Measurements from ENCODE around the gene ALCAM.

- TF ChIP-seq, protein P1, sequence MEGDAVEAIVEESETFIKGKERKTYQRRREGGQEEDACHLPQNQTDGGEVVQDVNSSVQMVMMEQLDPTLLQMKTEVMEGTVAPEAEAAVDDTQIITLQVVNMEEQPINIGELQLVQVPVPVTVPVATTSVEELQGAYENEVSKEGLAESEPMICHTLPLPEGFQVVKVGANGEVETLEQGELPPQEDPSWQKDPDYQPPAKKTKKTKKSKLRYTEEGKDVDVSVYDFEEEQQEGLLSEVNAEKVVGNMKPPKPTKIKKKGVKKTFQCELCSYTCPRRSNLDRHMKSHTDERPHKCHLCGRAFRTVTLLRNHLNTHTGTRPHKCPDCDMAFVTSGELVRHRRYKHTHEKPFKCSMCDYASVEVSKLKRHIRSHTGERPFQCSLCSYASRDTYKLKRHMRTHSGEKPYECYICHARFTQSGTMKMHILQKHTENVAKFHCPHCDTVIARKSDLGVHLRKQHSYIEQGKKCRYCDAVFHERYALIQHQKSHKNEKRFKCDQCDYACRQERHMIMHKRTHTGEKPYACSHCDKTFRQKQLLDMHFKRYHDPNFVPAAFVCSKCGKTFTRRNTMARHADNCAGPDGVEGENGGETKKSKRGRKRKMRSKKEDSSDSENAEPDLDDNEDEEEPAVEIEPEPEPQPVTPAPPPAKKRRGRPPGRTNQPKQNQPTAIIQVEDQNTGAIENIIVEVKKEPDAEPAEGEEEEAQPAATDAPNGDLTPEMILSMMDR (IDR thresholded peaks at IDR 0.05) = no peak
- no peak for TF ChIP-seq POLR2A (IDR thresholded peaks at IDR 0.05)
Measured at GRCh38 chr3:105427332-105427731, 60.6 kb downstream of the ALCAM start.

Data from uterus (tissue), 2 donors.